Measurements from ENCODE around the gene MUC16.
"Not testable (repeated sequence)": the region's sequence is repeated elsewhere in the genome, so short reads cannot be mapped to it uniquely, and the experiment has no call there.

Gene MUC16

DNA sequence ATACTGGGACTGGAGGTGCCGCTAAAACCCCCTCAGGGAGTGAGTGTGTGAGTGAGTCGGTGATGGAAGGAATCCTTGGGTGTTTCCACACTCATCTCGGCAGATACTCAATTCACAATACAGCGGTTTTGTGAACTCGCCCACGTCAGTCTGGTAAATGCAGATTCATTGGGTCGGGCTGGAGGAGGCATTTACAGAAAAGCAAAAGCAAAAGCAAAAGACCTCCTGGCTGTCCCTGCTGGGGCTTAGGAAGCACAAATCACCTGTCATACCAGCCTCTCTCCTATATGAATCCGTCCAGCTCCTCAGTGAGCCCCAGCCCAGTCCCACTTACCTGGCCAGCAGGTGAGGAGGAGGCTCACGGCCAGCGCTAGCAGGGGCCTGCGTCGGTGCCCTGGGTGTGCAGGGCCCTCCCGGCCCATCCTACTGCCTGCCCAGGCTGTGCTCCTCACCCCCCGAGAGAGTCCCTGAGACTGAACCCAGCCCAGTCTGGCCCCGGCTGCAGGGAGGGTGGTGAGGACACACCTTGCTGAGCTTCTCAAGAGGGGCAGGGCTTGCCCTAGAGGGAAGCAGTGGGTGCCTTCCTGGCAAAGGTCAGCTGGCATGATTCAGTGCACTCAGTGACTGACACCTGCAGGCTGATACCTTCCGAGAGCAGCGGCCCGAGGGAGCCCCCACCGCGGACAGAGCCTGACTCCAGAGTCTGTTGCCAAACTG lies at the start of gene MUC16:
MUC16 (minus strand) TSS at position 475 of the 717 bp plus-strand sequence.
- DNase-seq (ENCODE audit: low spot score) = no peak

DNA sequence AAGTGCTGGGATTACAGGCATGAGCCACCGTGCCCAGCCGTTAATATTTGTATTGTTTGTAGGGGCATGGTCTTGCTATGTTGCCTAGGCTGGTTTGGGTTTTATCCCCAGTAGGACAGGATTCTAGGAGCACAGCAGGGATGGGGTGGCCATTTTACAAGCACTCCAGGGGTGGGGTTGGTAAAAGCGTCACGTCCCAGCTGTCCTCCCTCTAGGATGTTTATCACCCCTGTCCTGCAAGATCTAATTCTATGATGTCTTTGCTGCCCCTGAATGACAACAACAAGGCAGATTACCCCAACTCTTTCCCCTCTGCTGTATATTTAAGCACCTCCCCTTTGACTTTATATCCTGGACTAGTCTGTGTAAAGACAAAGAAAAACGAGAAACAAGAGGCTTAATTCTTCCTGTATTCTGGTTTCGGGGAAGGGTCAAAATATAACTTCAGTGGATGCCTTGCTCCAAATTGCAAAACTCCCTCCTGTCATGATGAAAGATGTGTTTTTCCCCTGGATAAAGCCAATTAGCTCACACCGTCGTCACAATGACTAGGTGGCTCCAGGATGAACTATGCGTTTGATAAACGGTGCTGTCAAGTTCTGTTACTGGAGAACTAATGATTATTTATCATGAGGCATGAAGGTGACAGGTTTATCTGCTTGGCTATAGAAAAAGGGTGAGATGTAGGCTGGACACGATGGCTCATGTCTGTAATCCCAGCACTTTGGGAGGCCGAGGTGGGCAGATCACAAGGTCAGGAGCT lies 48.9 kb upstream of the MUC16 start:
- DNase-seq (ENCODE audit: low spot score) = no peak

DNA sequence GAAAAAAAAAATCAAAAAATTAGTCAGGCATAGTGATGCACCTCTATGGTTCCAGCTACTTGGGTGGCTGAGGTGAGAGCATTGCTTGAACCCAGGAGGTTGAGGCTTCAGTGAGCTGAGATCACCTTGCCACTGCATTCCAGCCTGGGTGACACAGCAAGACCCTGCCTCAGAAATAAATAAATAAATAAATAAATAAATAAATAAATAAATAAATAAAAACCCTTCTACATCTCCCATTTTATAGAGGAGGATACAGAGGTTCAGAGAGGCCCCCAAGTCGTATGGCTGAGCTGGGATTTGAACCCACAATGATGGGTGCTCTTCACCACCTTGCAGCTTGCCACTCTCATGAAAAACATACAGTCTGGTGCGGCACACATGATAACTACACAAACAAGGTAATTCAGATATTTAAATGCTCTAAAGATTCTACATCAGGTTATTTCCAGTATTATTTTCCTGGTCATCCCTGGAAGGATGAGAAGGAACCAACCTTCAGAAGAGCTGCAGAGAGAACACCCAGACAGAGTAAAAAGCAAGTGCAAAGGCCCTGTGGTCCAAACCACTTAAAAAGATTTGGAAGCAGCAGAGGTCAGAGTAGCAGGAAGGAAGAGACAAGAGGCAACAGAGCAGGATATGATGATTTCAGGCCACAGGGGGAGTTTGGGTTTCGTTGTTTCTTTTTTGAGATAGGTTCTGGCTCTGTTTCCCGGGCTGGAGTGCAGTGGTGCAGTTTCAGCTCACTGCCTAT lies 47.5 kb upstream of the MUC16 start:
- DNase-seq (ENCODE audit: low spot score) = no peak

DNA sequence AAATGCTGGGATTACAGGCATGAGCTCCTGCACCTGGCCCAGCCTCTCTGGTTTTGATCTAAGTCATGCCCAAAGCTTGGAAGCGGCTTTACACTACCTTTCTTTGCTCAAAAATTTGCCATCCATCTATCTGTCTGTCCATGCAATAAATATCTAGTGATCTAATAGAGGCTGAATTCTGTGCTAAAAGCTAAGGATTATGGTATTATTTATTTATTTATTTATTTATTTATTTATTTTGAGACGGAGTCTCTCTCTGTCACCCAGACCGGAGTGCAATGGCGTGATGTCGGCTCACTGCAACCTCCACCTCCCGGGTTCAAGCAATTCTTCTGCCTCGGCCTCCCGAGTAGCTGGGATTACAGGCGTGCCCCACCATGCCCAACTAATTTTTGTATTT lies 45.9 kb upstream of the MUC16 start:
- DNase-seq (ENCODE audit: low spot score) = not testable (repeated sequence)

DNA sequence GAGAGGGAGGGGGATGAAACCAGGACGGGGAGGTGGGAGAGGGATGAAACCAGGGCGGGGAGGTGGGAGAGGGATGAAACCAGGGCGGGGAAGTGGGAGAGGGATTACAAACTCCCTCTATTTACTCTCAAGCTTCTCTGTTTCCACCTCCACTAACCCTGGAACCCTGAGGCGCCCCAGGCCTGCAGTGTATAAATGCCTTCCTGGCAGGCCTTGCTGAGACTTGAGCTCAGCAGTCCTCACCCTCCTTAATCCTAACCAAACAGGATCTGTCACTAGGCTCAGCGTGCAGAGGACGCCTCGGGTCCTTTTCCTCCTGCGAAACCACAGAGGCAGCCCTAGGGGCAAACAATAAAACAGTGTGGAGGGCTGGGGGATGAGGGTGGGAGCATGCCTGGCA lies 44.6 kb upstream of the MUC16 start:
- no peak for DNase-seq (ENCODE audit: low spot score)

DNA sequence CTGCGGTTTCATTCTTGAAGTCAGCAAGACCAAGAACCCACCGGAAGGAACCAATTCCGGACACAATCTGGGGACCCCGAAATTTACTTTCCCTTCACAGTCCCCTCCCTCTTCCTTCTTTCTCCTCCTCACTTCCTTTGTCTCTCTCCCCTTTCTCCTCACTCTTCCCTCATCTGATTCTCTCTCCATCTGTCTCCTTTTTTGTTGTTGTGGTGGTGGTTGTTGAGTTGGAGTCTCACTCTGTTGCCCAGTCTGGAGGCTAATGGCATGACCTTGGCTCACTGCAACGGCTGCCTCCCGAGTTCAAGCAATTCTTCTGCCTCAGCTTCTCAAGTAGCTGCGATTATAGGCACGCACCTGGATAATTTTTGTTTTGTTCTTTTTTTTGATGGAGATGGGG lies 44.0 kb upstream of the MUC16 start:
- DNase-seq (ENCODE audit: low spot score) = no peak

DNA sequence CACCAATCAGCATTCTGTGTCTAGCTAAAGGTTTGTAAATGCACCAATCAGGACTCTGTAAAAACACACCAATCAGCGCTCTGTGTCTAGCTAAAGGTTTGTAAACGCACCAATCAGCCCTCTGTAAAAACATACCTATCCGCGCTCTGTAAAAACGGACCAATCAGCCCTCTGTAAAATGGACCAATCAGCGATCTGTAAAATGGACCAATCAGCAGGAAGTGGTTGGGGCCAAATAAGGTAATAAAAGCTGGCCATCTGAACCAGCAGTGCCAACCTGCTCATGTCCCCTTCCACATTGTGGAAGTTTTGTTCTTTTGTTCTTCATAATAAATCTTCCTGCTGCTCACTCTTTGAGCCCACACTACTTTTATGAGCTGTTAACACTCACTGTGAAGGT lies 43.5 kb upstream of the MUC16 start:
- DNase-seq (ENCODE audit: low spot score) = not testable (repeated sequence)

DNA sequence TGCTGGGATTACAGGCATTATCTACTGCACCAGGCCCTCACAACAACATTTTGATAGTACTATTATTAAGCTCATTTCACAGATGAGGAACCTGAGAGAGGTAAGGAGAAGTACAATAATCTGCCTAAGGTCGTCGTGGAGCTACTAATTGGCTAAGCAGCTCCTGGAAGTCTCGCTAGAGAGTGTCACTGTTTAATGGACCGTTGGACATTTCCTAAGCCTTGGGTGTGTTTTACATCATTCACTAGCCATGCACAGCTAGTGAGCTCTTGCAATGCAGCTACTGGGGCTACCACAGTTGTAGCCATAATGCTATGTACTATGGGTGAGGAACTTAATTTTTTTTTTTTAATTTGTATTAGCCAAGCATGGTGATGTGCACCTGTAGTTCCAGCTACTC lies 42.7 kb upstream of the MUC16 start:
- DNase-seq (ENCODE audit: low spot score) = no peak

DNA sequence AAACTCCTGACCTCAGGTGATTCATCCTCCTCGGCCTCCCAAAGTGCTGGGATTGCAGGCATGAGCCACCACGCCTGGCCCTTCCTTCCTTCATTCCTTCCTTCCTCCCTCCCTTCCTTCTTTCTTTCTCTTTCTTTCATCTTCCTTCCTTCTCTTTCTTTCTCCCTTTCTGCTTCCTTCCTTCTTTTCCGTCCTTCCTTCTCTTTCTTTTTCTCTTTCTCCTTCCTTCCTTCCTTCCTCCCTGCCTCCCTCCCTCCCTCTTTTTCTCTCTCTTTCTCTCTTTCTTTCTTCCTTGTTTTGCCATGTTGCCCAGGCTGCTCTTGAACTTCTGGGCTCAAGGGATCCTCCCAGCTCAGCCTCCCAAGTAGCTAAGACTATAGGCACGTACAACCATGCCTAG lies 36.5 kb upstream of the MUC16 start:
- DNase-seq (ENCODE audit: low spot score) = no peak

DNA sequence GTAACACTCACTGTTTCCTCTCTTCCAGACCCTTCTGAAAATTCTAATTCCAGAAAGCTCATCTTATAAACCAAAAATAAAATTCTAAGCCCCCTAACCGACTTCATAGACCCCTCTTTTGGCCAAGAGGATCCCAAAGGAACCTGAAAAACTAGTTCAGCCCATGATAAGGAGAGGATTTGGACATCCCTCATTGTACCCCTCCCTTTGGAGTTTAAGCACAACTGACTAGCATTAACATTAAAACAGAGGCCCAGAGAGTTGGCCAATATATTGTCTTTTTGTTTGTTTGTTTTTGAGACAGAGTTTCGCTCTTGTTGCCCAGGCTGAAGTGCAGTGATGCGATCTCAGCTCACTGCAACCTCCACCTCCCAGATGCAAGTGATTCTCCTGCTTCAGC lies 34.2 kb upstream of the MUC16 start:
- DNase-seq (ENCODE audit: low spot score) = no peak

DNA sequence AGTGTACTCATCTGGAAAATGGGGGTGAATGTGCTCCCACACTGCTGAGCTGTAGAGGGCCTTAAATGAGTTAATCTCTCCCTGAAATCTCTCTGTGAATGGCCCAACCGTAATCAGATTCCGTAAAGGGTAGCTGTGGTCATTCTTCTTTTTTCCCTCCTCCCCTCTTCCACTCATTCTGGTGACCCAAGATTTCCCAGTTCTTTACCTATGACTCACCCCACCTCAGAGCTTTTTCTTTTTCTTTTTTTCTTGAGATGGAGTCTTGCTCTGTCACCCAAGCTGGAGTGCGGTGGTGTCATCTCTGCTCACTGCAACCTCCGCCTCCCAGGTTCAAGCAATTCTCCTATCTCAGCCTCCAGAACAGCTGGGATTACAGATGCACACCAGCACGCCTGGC lies 33.3 kb upstream of the MUC16 start:
- no peak for DNase-seq (ENCODE audit: low spot score)

DNA sequence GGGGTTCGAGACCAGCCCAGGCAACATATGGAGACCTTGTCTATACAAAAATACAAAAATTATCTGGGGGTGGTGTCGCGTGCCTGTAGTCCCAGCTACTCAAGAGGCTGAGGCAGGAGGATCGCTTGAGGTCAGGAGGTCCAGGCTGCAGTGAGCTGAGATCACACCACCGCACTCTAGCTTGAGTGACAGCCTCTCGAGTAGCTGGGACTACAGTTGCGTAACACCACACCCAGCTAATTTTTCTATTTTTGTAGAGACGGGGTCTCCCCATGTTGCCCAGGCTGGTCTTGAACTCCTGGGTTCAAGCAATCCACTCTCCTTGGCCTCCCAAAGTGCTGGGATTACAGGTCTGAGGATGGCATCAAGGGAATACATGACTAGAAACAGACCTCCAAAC lies 30.8 kb upstream of the MUC16 start:
- no peak for DNase-seq (ENCODE audit: low spot score)

DNA sequence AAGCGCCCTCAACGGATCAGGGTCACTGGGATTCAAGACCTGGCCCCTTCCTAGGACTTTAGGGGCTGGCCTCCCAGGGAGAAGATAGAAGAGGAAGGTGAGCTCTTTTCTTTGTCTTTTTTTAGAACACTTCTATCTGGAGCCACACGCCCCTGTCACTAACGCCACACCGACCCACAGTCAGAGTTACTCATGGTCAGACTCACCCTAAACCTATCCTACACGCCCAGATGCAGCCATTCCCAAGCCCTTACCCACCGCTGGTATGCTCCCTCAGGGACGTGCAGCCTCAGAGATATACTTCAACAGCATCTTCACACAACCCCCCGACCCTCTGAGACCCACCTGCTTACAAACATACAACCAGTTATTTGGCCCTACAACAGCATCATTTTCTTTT lies 29.9 kb upstream of the MUC16 start:
- DNase-seq (ENCODE audit: low spot score) = no peak

DNA sequence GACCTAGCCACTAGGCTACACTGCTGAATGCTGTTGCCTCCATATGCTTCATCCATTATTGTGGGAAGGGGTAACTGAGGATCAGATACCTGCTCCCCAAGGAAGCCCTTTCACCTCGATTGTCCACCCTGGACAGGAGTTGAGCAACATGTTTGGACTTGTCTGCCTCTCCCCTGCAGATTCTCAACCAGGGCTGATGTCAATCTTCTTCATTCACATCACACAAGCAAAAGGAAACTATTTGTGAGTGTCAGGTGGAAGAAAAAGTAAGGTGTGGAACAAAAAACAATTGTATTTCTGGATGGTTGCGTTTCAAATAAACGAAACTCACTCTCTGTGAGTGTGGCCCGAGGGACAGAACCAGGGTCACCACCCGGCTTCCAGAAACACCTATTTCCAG lies 29.5 kb upstream of the MUC16 start:
- DNase-seq (ENCODE audit: low spot score) = no peak

DNA sequence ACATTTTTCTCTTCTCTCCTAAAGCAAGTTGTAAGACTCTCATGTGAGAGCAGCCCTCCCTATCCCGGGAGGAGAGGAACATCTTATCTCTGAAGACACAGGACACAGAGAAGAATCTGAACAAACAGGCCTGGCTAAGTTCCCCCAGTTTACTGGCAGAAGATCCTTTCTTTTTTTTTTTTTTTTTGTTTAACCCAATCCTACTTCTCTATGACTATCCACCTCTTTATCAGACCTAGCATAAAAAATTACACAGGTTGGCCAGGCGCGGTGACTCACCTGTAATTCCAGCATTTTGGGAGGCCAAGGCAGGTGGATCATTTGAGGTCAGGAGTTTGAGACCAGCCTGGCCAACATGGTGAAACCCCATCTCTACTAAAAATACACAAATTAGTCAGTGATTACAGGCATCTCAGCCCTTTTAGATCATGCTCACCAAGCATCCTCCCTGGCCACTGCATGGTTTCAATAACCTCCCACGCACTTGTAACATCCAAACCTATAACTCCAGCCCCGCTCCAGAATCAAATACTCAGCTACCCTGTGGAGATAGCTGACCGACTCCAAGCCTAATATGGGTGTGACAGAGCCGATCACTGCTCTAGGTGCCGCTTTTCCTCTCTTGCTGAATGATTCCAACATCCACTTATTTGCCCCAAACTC lies 27.3 kb upstream of the MUC16 start:
- DNase-seq (ENCODE audit: low spot score) = no peak

DNA sequence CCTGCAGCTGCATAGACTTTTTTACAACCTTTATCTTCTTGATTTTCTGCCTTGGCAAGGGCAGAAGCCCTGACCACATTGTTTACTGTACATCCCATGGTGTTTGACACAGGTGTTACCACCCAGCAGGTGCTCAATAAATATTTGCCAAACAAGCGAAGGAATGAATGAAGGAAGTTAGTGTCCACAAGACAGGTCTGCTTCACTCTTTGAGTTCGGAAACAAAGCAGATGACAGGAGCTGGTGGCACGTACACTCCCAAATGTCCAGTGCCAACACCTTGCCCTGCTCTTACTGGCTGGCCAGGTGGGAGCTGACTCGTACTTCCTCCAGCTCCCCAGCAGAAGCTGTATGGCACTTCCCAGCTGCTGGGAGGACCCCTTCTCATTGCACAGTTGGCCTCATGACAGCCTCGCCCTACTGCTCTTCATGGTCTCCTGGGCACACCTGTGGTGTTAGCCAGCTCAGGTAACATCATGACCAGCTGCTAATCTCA lies 22.0 kb upstream of the MUC16 start:
- DNase-seq (ENCODE audit: low spot score) = no peak

DNA sequence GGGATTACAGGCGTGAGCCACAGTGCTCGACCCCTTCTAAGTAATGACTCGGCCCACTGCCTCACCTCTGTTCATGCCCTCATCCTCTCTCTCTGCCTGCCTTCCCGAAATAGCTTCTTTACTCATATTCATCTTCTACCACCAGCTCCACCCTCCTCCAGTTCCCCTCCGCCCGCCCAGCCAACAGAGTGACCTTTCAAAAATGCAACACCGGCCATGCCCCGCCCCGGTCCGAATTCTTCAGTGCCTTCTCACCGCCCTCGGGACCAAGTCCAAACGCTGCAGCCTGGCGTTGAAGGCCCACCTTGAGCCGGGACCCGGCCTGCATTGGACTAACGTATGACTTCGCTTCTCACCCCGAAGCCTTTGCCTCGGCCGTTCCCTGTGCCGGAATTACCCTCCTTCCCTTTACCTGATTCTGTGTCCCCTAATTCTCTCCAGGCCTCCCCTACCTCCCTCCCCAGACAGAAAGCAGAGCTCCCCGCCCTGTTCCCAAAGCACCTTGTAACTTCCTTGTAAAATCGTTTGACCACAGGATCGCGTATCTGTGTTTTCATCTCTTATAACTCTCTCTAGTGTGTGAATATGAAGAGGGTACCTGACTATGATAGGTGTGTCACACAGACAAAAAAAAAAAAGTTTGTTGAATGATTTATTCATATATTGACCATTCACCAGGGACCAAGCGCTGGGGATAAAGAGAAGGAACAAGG lies 8.1 kb upstream of the MUC16 start:
- no peak for DNase-seq (ENCODE audit: low spot score)

DNA sequence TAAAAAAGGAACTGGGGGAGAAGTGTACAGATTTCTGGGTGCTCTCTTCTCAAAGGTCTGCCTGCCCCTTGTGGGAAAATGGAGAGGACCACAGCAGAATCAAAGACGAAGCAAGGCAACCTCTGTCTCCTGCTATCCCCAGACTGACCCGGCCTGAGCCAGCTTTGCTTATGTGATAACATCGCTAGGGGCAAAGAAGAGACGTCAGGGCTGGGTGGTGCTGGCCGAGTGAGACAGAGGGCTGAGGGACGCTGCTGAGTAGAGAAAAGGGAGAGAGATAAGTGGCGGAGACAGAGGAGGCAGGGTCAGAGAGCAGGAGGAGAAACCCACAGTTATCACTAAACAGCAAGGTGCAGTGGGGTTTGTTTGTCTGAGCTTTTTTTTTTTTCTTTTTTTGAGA lies 4.6 kb upstream of the MUC16 start:
- DNase-seq (ENCODE audit: low spot score) = no peak

DNA sequence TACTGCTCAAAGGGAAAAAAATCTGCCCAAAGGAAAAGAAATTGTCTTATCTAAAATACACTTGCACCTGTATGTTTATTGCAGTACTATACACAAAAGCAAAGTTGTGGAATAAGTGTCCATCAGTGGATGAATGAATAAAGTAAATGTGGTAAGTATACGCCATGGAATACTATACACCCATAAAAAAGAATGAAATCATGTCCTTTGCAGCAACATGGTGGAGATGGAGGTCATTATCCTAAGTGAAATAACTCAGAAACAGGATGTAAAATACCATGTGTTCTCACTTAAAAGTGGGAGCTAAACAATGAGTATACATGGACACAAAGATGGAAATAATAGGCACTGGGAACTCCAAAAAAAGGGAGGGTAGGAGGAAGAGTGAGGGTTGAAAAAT lies 3.8 kb upstream of the MUC16 start:
- DNase-seq (ENCODE audit: low spot score) = no peak

DNA sequence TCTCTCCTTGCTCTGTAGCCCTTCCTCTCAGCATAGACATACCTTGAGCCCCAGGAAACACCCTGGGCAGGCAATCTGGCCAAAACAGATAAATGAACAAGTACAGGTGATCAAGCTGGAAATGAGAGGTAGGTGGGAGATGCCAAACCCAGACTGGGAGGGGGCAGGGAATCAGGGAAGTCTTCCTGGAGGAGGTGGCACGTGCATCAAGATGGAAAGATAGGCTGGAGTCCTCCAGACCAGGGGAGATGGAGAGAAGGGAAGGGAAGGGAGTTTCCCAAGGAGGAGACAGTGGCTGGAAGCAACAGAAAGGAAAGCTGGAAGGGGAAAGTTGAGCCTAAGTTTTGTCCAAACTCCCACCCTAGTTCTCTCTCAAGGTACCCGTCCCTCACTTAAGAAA lies 1.7 kb upstream of the MUC16 start:
- no peak for DNase-seq (ENCODE audit: low spot score)

DNA sequence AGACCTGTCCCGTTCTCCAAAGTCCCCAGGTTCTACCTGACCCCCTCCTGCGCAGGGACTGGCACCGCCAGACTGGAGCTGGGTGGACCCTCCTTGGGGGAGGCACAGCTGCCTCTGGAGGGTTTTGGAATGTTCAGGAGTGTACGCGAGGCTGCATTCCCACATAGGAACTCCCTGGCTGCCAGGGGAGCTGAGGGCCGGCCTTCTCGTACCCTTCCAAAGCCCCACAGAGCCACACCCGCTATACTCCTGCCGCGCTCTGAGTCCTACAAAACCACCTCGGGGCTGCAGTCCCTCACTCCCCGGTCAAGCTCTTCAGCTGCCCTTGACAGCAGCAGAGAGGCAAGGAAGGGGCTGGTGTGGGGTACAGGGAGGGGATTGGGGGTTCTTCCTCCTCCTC lies 484 bp upstream of the MUC16 start:
- no peak for DNase-seq (ENCODE audit: low spot score)

DNA sequence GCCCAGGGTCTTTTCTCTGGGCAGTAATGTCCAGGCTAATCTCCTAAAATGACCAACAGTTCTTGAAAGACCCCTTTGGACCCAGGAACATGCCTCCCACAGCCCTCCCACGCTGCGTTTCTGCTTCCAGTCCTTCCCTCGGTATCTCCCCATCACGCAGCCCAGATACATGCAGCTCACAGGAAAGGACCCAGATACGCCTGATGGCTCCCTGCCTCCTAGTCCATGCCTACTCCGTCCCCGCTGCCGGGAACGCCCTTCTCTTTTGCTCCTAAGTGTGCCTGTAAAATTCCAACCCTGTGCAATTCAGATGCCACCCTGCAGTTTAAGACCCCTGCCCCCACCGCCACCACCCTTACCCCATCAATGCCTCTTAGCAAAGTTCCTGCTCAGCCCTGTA lies 778 bp downstream of the MUC16 start:
- DNase-seq (ENCODE audit: low spot score) = no peak

Data from kidney capillary endothelial cell (primary cell).